B cell (primary cell): ENCODE data around the gene OR7C1. TPM values are rescaled to one million over a fixed set of nuclear protein-coding genes. Genes with fewer than 3 reads are reported as not detected.

ENCODE experiments used
- ATAC-seq: fragments of 200-7000 bp; cut with Tn5 transposase; one replicate; pipeline ENCODE4 v1.10.0; 2021; ENCODE audit warnings: low read depth, mild to moderate bottlenecking, moderate number of reproducible peaks, moderate library complexity
- CTCF ChIA-PET: fragments of 350-600 bp; sonication (Branson Sonifier 250); formaldehyde crosslinking; loops from one replicate; lab custom pipeline; 2021; ENCODE audit warnings: antibody characterized with exemption, inconsistent platforms; lab: Charles Lee
- POLR2A ChIA-PET: fragments of 350-600 bp; sonication (Branson Sonifier 250); formaldehyde crosslinking; loops from one replicate; lab custom pipeline; 2021; ENCODE audit warnings: antibody characterized with exemption; lab: Charles Lee
- DNase-seq: peaks from one replicate; pipeline ENCODE4 v3.0.0; 2013
- H2AFZ ChIP-seq: 2 replicates; pipeline ENCODE4 v1.6.1; 2012; ENCODE audit warnings: mild to moderate bottlenecking, low read depth, low read length; ENCODE audit not compliant: insufficient read depth, poor library complexity, severe bottlenecking
- H3K27ac ChIP-seq, 2 donors: 1 replicate in 1 of 2; 2 replicates in 1 of 2; pipeline ENCODE4 v1.5.1; 2012 to 2013; ENCODE audit warnings: low read length in 2 of 2, mild to moderate bottlenecking in 2 of 2, moderate library complexity in 1 of 2
- H3K27me3 ChIP-seq, 4 experiments: fragments of 200-600 bp in 1 of 4; sonication (generic) in 1 of 4; replicated peaks in 1 of 4; 1 replicate in 2 of 4; 2 replicates in 2 of 4; pipeline versions ENCODE4 v1.6.1 to v1.7.0; 2013 to 2016; ENCODE audit warnings: low read length in 3 of 4, mild to moderate bottlenecking in 2 of 4, mixed read lengths in 1 of 4, moderate library complexity in 1 of 4; ENCODE audit not compliant: insufficient read depth in 4 of 4, control insufficient read depth in 3 of 4; ENCODE audit errors: control extremely low read depth in 1 of 4
- H3K36me3 ChIP-seq, 2 experiments: replicated peaks in 1 of 2; 1 replicate in 1 of 2; 2 replicates in 1 of 2; pipeline versions ENCODE4 v1.6.1 to v1.7.1; 2013; ENCODE audit warnings: low read length in 1 of 2; ENCODE audit not compliant: insufficient read depth in 2 of 2, control insufficient read depth in 1 of 2; ENCODE audit errors: control extremely low read depth in 1 of 2, extremely low read depth in 1 of 2
- H3K4me1 ChIP-seq, 2 donors: fragments of 200-600 bp in 1 of 2; sonication (generic) in 1 of 2; 1 replicate in 1 of 2; 2 replicates in 1 of 2; pipeline versions ENCODE4 v1.5.1 to v1.6.1; 2013 to 2017; ENCODE audit warnings: low read length in 2 of 2; ENCODE audit not compliant: control insufficient read depth in 2 of 2, insufficient read depth in 2 of 2
- H3K4me2 ChIP-seq: replicated peaks from 2 replicates; pipeline ENCODE3; 2012; ENCODE audit warnings: mild to moderate bottlenecking, low read depth, low read length; ENCODE audit not compliant: poor library complexity, severe bottlenecking
- H3K4me3 ChIP-seq, 5 experiments: fragments of 200-600 bp in 1 of 5; sonication (generic) in 1 of 5; 1 replicate in 3 of 5; 2 replicates in 2 of 5; pipeline versions ENCODE4 v1.5.1 to v1.7.0; 2011 to 2016; ENCODE audit warnings: low read length in 4 of 5, mild to moderate bottlenecking in 4 of 5, low read depth in 2 of 5, control low read depth in 1 of 5, moderate library complexity in 1 of 5; ENCODE audit not compliant: insufficient read depth in 1 of 5; ENCODE audit errors: control extremely low read depth in 1 of 5, extremely low read depth in 1 of 5
- H3K79me2 ChIP-seq: fragments of 200-600 bp; sonication (generic); one replicate; pipeline ENCODE4 v1.6.0; 2016; ENCODE audit warnings: low read length; ENCODE audit not compliant: control insufficient read depth, insufficient read depth
- H3K9ac ChIP-seq: fragments of 200-600 bp; sonication (generic); 2 replicates; pipeline ENCODE4 v1.6.1; 2017; ENCODE audit warnings: mild to moderate bottlenecking, low read length, moderate library complexity
- H3K9me3 ChIP-seq, 3 donors: one replicate each; pipeline versions ENCODE4 v1.6.1 to v1.7.1; 2013; ENCODE audit warnings: low read length in 2 of 3; ENCODE audit not compliant: control insufficient read depth in 2 of 3, insufficient read depth in 1 of 3; ENCODE audit errors: control extremely low read depth in 1 of 3
- H4K20me1 ChIP-seq: 2 replicates; pipeline ENCODE4 v1.6.0; 2012; ENCODE audit warnings: mild to moderate bottlenecking, low read length; ENCODE audit not compliant: insufficient read depth, control insufficient read depth, poor library complexity, severe bottlenecking
- H3K27ac Mint-ChIP-seq: one replicate; pipeline ENCODE4 v1.8.0; 2021; ENCODE audit warnings: mixed read lengths
- H3K27me3 Mint-ChIP-seq: one replicate; pipeline ENCODE4 v1.8.0; 2021; ENCODE audit warnings: mixed read lengths
- H3K4me1 Mint-ChIP-seq: one replicate; pipeline ENCODE4 v1.8.0; 2021; ENCODE audit warnings: mixed read lengths
- H3K4me3 Mint-ChIP-seq: one replicate; pipeline ENCODE4 v1.8.0; 2021; ENCODE audit warnings: mixed read lengths
- H3K9me3 Mint-ChIP-seq: one replicate; pipeline ENCODE4 v1.8.0; 2022; ENCODE audit warnings: mixed read lengths; ENCODE audit not compliant: insufficient read depth
- EZH2 ChIP-seq: IDR thresholded peaks from 2 replicates; pipeline ENCODE4 v1.6.1; 2012; ENCODE audit warnings: borderline replicate concordance, low read depth, mild to moderate bottlenecking, moderate library complexity, low read length; ENCODE audit not compliant: insufficient read depth, poor library complexity, severe bottlenecking
- WGBS: methylation state at CpG from one replicate; pipeline ENCODE4 v1.1.5; 2013; ENCODE audit warnings: missing lambda C conversion rate; ENCODE audit not compliant: insufficient coverage; 5-methylcytosine and 5-hydroxymethylcytosine counted together
- intact Hi-C: fragments of 100-400 bp; cut with micrococcal nuclease; formaldehyde crosslinking; loops from one replicate; pipeline ENCODE4 v1.10.0; 2022
- polyA plus RNA-seq: library from polyadenylated mRNA; depleted of rRNA; stranded (reverse); fragments of >200 nt; gene quantifications from 2 replicates; pipeline ENCODE4 v1.2.3, GENCODE V29; 2012
- total RNA-seq, 2 donors: library from RNA; stranded (reverse); fragments of 120-200 nt in 1 of 2; gene quantifications; 1 replicate in 1 of 2; 2 replicates in 1 of 2; pipeline versions ENCODE4 v1.2.3 to v1.2.4, GENCODE V29; 2013 to 2022
- TF ChIP-seq, protein P1 (sequence below): fragments of 200-600 bp; IDR thresholded peaks from one replicate; pipeline ENCODE4 v1.8.0; 2022; ENCODE audit warnings: antibody characterized with exemption, mild to moderate bottlenecking

OR7C1 gene
- total and polyA plus RNA-seq, 2 donors (not counting 1 experiment from before 2014, with no cell fraction given), result not detected

DNA sequence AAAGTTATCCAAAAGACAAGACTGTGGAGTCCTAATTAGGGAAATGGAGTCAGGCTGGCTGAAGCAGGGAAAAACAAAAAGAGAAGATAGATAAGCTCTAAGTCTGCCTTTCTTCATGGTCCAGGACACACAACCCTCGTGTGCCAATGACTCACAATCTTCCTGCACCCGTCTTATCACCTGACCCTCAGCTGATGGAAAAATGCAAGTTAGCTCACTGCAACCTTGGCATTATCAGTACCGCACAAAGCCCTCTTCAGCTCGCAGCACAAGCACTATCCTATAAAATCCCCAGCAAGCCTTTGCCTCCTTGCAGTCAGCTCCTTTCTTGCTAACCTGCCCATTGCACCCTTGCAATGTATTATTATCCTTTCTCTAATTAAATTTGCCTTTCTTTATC, 4.3 kb downstream of the OR7C1 start:
- WGBS, result 39% methylated on average over 4 of the region's 4 CpGs

DNA sequence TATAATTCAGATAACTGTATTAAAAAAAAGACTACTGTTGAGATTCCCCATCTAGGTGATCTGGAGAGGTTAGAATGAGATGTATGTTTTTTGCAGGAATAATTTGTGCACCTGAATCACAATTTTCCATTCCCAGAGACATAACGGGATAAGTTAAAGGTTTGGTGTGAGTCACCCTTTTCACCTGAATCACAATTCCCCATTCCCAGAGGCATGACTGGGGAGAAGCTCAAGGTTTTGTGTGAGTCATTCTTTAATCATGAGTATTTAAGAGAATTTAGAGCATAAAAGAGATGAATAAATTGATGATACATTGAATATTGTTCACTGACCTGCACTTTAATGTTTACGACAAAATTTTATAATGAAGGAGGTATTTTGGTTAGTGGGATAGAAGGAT, 9.0 kb downstream of the OR7C1 start:
- H2AFZ ChIP-seq, result no peak overlapping the region
- Mint-ChIP-seq H3K4me3 (no peak overlapping the region), H3K27ac (no peak overlapping the region), H3K4me1 (peaks cover 8% of the 10 kb centered on the region), H3K27me3 (peaks cover 42% of the 10 kb centered on the region), H3K9me3 (no peaks in the 10 kb centered on the region)
- no peak for DNase-seq
- H3K79me2 ChIP-seq, result no peaks in the 10 kb centered on the region
- H3K36me3 ChIP-seq, result no peaks in the 10 kb centered on the region
- CTCF ChIA-PET, result no interaction called here
- TF ChIP-seq EZH2, result no peak
- TF ChIP-seq, protein P1, sequence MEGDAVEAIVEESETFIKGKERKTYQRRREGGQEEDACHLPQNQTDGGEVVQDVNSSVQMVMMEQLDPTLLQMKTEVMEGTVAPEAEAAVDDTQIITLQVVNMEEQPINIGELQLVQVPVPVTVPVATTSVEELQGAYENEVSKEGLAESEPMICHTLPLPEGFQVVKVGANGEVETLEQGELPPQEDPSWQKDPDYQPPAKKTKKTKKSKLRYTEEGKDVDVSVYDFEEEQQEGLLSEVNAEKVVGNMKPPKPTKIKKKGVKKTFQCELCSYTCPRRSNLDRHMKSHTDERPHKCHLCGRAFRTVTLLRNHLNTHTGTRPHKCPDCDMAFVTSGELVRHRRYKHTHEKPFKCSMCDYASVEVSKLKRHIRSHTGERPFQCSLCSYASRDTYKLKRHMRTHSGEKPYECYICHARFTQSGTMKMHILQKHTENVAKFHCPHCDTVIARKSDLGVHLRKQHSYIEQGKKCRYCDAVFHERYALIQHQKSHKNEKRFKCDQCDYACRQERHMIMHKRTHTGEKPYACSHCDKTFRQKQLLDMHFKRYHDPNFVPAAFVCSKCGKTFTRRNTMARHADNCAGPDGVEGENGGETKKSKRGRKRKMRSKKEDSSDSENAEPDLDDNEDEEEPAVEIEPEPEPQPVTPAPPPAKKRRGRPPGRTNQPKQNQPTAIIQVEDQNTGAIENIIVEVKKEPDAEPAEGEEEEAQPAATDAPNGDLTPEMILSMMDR, result no peak
- H4K20me1 ChIP-seq, result no peaks in the 10 kb centered on the region
- no peak for ATAC-seq
- no peak overlapping the region for H3K9ac ChIP-seq
- H3K4me2 ChIP-seq, result no peak overlapping the region
- WGBS, result no CpG with 5 or more reads among the region's 2 CpGs
- POLR2A ChIA-PET, result no interaction called here
- H3K27me3 ChIP-seq, result peaks cover 0 to 10% (median 3%) of the 10 kb centered on the region in 4 experiments
- no peak overlapping the region for H3K4me3 ChIP-seq
- no peak overlapping the region for H3K27ac ChIP-seq
- H3K4me1 ChIP-seq, result no peaks in the 10 kb centered on the region
- intact Hi-C loops, result no loop called here
- peaks cover 0 to 3% (median 0%) of the 10 kb centered on the region in 3 donors for H3K9me3 ChIP-seq

More for the DNA sequence above, 4.3 kb downstream of the OR7C1 start:
- Mint-ChIP-seq H3K27me3 (peaks cover 21% of the 10 kb centered on the region), H3K4me1 (peaks cover 8% of the 10 kb centered on the region), H3K4me3 (no peak overlapping the region), H3K27ac (peak overlapping the region; percentile 61), H3K9me3 (no peaks in the 10 kb centered on the region)
- peaks cover 0 to 3% (median under 1%) of the 10 kb centered on the region in 4 experiments for H3K27me3 ChIP-seq
- TF ChIP-seq, protein P1, result no peak
- no peak for TF ChIP-seq EZH2
- no peak overlapping the region for H3K4me2 ChIP-seq
- DNase-seq (peak; percentile 25), ATAC-seq (peak; percentile 24)
- CTCF ChIA-PET, result interaction anchor here (0.6 to 0.7 kb wide), 2 partner anchors 21 to 44 kb away, joined by 3 read pairs; no protein-coding TSS in a partner anchor
- H3K9ac ChIP-seq, result no peak overlapping the region
- H3K79me2 ChIP-seq, result no peaks in the 10 kb centered on the region
- no peak overlapping the region for H3K27ac ChIP-seq
- POLR2A ChIA-PET, result no interaction called here
- H3K36me3 ChIP-seq, result no peaks in the 10 kb centered on the region
- no peak overlapping the region for H2AFZ ChIP-seq
- H4K20me1 ChIP-seq, result no peaks in the 10 kb centered on the region
- no peaks in the 10 kb centered on the region for H3K9me3 ChIP-seq
- H3K4me3 ChIP-seq, result no peak overlapping the region
- H3K4me1 ChIP-seq, result no peaks in the 10 kb centered on the region
- intact Hi-C loops, result no loop called here
